GM23248 (cell line): ENCODE results near the gene MBD3L1. TPM values are rescaled to one million over a fixed set of nuclear protein-coding genes. Genes with fewer than 3 reads are reported as not detected.

Experiments
- DNase-seq: peaks from one replicate; pipeline ENCODE4 v3.0.0-alpha.2; 2015
- H2AFZ ChIP-seq: fragments of 200-600 bp; sonication (generic); 2 replicates; pipeline ENCODE4 v1.6.1; 2016; ENCODE audit warnings: antibody characterized with exemption
- H3F3A ChIP-seq: fragments of 200-600 bp; sonication (generic); 2 replicates; pipeline ENCODE4 v1.6.1; 2016; ENCODE audit warnings: mild to moderate bottlenecking, antibody characterized with exemption, mixed run types; ENCODE audit not compliant: insufficient read depth
- H3K27ac ChIP-seq: fragments of 200-600 bp; sonication (generic); 2 replicates; pipeline ENCODE4 v1.5.1; 2016; ENCODE audit warnings: mild to moderate bottlenecking
- H3K27me3 ChIP-seq: fragments of 200-600 bp; sonication (generic); replicated peaks from 2 replicates; pipeline ENCODE4 v1.6.1; 2016; ENCODE audit warnings: mild to moderate bottlenecking; ENCODE audit not compliant: insufficient read depth
- H3K36me3 ChIP-seq: fragments of 200-600 bp; sonication (generic); 2 replicates; pipeline ENCODE4 v1.6.1; 2016; ENCODE audit warnings: low read depth, mild to moderate bottlenecking
- H3K4me1 ChIP-seq: fragments of 200-600 bp; sonication (generic); 2 replicates; pipeline ENCODE4 v1.6.1; 2016; ENCODE audit warnings: mild to moderate bottlenecking; ENCODE audit not compliant: insufficient read depth
- H3K4me2 ChIP-seq: fragments of 200-600 bp; sonication (generic); one replicate; pipeline ENCODE4 v1.6.1; 2016; ENCODE audit warnings: mild to moderate bottlenecking; ENCODE audit not compliant: unreplicated experiment
- H3K4me3 ChIP-seq: fragments of 200-600 bp; sonication (generic); 2 replicates; pipeline ENCODE4 v1.5.1; 2016; ENCODE audit warnings: mild to moderate bottlenecking
- H3K79me2 ChIP-seq: fragments of 200-600 bp; sonication (generic); 2 replicates; pipeline ENCODE4 v1.6.1; 2016; ENCODE audit warnings: mild to moderate bottlenecking; ENCODE audit not compliant: insufficient read depth
- H3K9ac ChIP-seq: fragments of 200-600 bp; sonication (generic); 2 replicates; pipeline ENCODE4 v1.6.1; 2016; ENCODE audit warnings: mild to moderate bottlenecking
- H3K9me2 ChIP-seq: fragments of 200-600 bp; sonication (generic); 2 replicates; pipeline ENCODE4 v1.6.1; 2016; ENCODE audit warnings: mixed run types, mild to moderate bottlenecking, moderate library complexity; ENCODE audit not compliant: insufficient read depth
- H3K9me3 ChIP-seq: fragments of 200-600 bp; sonication (generic); one replicate; pipeline ENCODE4 v1.6.1; 2017; ENCODE audit warnings: low read depth
- H4K20me1 ChIP-seq: fragments of 200-600 bp; sonication (generic); 2 replicates; pipeline ENCODE4 v1.6.0; 2016; ENCODE audit not compliant: insufficient read depth
- EZH2 ChIP-seq: fragments of 200-600 bp; sonication (generic); IDR thresholded peaks from 2 replicates; pipeline ENCODE4 v1.6.1; 2018; ENCODE audit warnings: antibody characterized with exemption, mild to moderate bottlenecking; ENCODE audit not compliant: insufficient read depth, poor library complexity, severe bottlenecking
- EZH2phosphoT487 ChIP-seq: fragments of 200-600 bp; sonication (generic); IDR thresholded peaks from 2 replicates; pipeline ENCODE4 v1.6.1; 2018; ENCODE audit warnings: antibody characterized with exemption, moderate library complexity, mild to moderate bottlenecking, low read depth; ENCODE audit not compliant: insufficient read depth
- WGBS, 2 experiments: methylation state at CpG; one replicate each; pipeline ENCODE4 v1.1.6; 2015 to 2017; ENCODE audit warnings: low lambda C conversion rate in 2 of 2, low coverage in 1 of 2; ENCODE audit errors: missing lambda C conversion rate in 2 of 2; 5-methylcytosine and 5-hydroxymethylcytosine counted together
- in situ Hi-C: fragments of 300-500 bp; cut with MboI; formaldehyde crosslinking; loops from 2 replicates; pipeline ENCODE4 v1.15.0; 2020
- polyA plus RNA-seq: library from polyadenylated mRNA; unstranded; fragments of >200 nt; fragmentation: Nextera tagmentation; extraction: Ambion mirVana; gene quantifications from 2 replicates; pipeline ENCODE4 v1.2.1, GENCODE V29; 2016
- total RNA-seq: library from RNA; depleted of rRNA; stranded (reverse); fragments of >200 nt; shearing (Covaris generic); gene quantifications from 2 replicates; pipeline ENCODE4 v1.2.3, GENCODE V29; 2014; rRNA removed

MBD3L1 gene
- total and polyA plus RNA-seq, 2 experiments from 2014 or later, result not detected

DNA sequence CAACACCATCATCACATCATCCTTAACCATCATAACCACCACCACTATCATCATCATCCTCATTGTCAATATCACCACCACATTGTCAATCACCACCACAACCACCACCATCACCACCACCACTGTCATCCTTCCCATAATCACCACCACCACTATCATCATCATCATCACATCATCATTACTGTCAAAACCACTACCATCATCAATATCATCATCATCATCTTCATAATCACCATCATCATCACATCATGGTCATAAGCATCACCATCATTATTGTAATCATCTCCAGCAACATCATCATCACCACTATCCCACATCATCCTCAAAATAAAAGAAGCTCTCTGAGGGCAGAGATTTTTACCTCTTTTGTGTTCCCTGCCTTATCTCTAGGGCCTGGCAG, 52.2 kb downstream of the MBD3L1 start:
- H3K4me3 ChIP-seq, result no peak overlapping the region
- no peak overlapping the region for H3K27ac ChIP-seq
- no peaks in the 10 kb centered on the region for H3K79me2 ChIP-seq
- DNase-seq, result no peak
- H3F3A ChIP-seq, result no peaks in the 10 kb centered on the region
- no peaks in the 10 kb centered on the region for H3K36me3 ChIP-seq
- H2AFZ ChIP-seq, result no peak overlapping the region
- H3K9me3 ChIP-seq, result no peaks in the 10 kb centered on the region
- H3K4me2 ChIP-seq, result no peak overlapping the region
- TF ChIP-seq EZH2phosphoT487, result no peak
- in situ Hi-C loops, result no loop called here
- H4K20me1 ChIP-seq, result no peaks in the 10 kb centered on the region
- no peaks in the 10 kb centered on the region for H3K27me3 ChIP-seq
- H3K4me1 ChIP-seq, result no peaks in the 10 kb centered on the region
- H3K9ac ChIP-seq, result no peak overlapping the region
- no peaks in the 10 kb centered on the region for H3K9me2 ChIP-seq

DNA sequence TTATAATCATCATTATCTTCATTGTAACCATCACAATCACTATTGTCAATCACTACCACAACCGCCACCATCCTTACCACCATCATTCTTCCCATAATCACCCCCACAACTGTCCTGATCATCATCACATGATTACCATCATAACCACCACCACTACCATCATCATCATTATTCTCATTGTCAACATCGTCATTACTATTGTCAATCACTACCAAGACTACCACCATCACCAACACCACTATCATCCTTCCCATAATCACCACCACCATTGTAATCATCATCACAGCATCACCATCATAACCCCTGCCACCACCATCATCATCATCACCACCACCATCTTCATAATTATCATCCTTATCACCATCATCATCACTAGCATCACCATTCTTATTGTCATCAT, 55.2 kb downstream of the MBD3L1 start:
- in situ Hi-C loops, result no loop called here
- H3K4me3 ChIP-seq, result no peak overlapping the region
- 13 to 19% methylated on average over 2 of the region's 2 CpGs for WGBS, 2 experiments
- no peaks in the 10 kb centered on the region for H3K9me2 ChIP-seq
- H4K20me1 ChIP-seq, result no peaks in the 10 kb centered on the region
- DNase-seq, result no peak
- H3F3A ChIP-seq, result no peaks in the 10 kb centered on the region
- no peaks in the 10 kb centered on the region for H3K4me1 ChIP-seq
- no peak overlapping the region for H3K4me2 ChIP-seq
- no peaks in the 10 kb centered on the region for H3K79me2 ChIP-seq
- TF ChIP-seq EZH2, result no peak
- TF ChIP-seq EZH2phosphoT487, result no peak
- H2AFZ ChIP-seq, result no peak overlapping the region
- H3K27me3 ChIP-seq, result no peaks in the 10 kb centered on the region
- H3K9me3 ChIP-seq, result no peaks in the 10 kb centered on the region
- H3K27ac ChIP-seq, result no peak overlapping the region
- no peaks in the 10 kb centered on the region for H3K36me3 ChIP-seq
- H3K9ac ChIP-seq, result no peak overlapping the region

DNA sequence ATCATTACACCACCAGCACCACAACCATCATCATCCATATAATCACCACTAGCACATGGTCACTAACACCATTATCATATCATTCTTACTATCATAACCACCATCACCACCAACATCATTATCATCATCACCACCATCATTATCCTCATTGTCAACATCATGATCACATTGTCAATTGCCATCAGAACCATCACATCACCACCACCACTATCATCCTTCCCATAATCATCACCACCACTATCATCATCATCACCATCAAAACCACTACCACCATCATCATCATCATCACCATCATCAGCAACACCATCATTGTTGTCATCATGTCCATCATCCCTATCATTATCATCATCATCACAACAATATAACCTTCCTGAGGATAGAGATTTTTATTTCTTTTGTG, 58.1 kb downstream of the MBD3L1 start:
- Histone ChIP-seq H3K27me3 (no peaks in the 10 kb centered on the region), H3K9me3 (no peaks in the 10 kb centered on the region), H3K4me2 (no peak overlapping the region), H4K20me1 (no peaks in the 10 kb centered on the region), H3K79me2 (no peaks in the 10 kb centered on the region), H3K4me1 (no peaks in the 10 kb centered on the region), H3K9me2 (no peaks in the 10 kb centered on the region), H3F3A (no peaks in the 10 kb centered on the region), H2AFZ (no peak overlapping the region), H3K36me3 (no peaks in the 10 kb centered on the region), H3K4me3 (no peak overlapping the region), H3K27ac (no peak overlapping the region), H3K9ac (no peak overlapping the region)
- TF ChIP-seq EZH2phosphoT487 (no peak), EZH2 (no peak)
- in situ Hi-C loops, result no loop called here
- no peak for DNase-seq

Other genes with a start within 250 kb of the MBD3L1 start
- 12.2 and 12.9 TPM in 2 replicates for gene ADAMTS10, start 221.7 kb upstream of the MBD3L1 start, total RNA-seq
- gene ADAMTS10, start 221.7 kb upstream of the MBD3L1 start, polyA plus RNA-seq, result 3.5 and 4.3 TPM in 2 replicates
- gene NFILZ, start 201.7 kb upstream of the MBD3L1 start, total RNA-seq, result not detected in 2 replicates
- gene NFILZ, start 201.7 kb upstream of the MBD3L1 start, polyA plus RNA-seq, result not detected in 2 replicates
- gene ACTL9, start 133.6 kb upstream of the MBD3L1 start, total RNA-seq, result not detected in 2 replicates
- gene ACTL9, start 133.6 kb upstream of the MBD3L1 start, polyA plus RNA-seq, result not detected in 2 replicates
- not detected in 2 replicates for gene OR2Z1, start 110.7 kb upstream of the MBD3L1 start, total RNA-seq
- gene OR2Z1, start 110.7 kb upstream of the MBD3L1 start, polyA plus RNA-seq, result not detected in 2 replicates
- 20.9 and 21.6 TPM in 2 replicates for gene ZNF558, start 73 bp upstream of the MBD3L1 start, total RNA-seq
- gene ZNF558, start 73 bp upstream of the MBD3L1 start, polyA plus RNA-seq, result 13.3 and 13.6 TPM in 2 replicates
- gene MUC16, start 178.0 kb downstream of the MBD3L1 start, total RNA-seq, result not detected in 2 replicates
- gene MUC16, start 178.0 kb downstream of the MBD3L1 start, polyA plus RNA-seq, result not detected in 2 replicates